ENCODE measurements around the gene KLHDC4.
A peak's percentile ranks its signal among the peaks of the same experiment; 100 is the strongest.
"Not testable (repeated sequence)": the region's sequence is repeated elsewhere in the genome, so short reads cannot be mapped to it uniquely, and the experiment has no call there.

Gene KLHDC4

GRCh38 chr16:87729266-87729954, 36.4 kb downstream of the KLHDC4 start:
- DNase-seq (ENCODE audit: insufficient read length, low spot score) (no peak), FAIRE-seq (no peak)
- TF ChIP-seq, protein P1, sequence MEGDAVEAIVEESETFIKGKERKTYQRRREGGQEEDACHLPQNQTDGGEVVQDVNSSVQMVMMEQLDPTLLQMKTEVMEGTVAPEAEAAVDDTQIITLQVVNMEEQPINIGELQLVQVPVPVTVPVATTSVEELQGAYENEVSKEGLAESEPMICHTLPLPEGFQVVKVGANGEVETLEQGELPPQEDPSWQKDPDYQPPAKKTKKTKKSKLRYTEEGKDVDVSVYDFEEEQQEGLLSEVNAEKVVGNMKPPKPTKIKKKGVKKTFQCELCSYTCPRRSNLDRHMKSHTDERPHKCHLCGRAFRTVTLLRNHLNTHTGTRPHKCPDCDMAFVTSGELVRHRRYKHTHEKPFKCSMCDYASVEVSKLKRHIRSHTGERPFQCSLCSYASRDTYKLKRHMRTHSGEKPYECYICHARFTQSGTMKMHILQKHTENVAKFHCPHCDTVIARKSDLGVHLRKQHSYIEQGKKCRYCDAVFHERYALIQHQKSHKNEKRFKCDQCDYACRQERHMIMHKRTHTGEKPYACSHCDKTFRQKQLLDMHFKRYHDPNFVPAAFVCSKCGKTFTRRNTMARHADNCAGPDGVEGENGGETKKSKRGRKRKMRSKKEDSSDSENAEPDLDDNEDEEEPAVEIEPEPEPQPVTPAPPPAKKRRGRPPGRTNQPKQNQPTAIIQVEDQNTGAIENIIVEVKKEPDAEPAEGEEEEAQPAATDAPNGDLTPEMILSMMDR (IDR thresholded peaks at IDR 0.05; ENCODE audit: insufficient read depth, missing control alignments), result no peak

- DNase-seq (ENCODE audit: insufficient read length, low spot score) (no peak), FAIRE-seq (no peak)
- TF ChIP-seq, protein P1 (IDR thresholded peaks at IDR 0.05; ENCODE audit: insufficient read depth, missing control alignments), result no peak
Measured at GRCh38 chr16:87728026-87728425, 37.8 kb downstream of the KLHDC4 start.

DNA sequence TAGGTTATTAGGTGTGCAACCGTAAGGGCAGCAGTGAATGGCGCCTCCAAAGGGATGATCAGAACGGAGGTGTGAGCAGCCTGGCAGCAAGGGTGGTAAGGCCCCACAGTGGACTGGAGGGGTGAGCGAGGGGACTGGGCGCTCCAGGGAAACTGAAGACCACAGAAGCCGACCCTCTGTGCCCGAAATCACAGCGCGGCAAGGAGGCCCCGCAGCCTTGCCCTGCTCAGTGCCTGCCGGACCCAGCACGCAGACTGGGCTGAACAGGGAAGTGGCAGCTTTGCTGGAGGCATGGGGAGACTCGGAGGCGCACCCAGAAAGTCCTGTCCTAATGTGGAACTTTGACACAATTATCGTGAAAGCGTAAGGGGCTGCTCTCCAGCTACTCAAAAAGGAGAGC, 38.4 kb downstream of the KLHDC4 start:
- FAIRE-seq, result no peak
- DNase-seq (ENCODE audit: insufficient read length, low spot score), result no peak
- TF ChIP-seq, protein P1 (IDR thresholded peaks at IDR 0.05; ENCODE audit: insufficient read depth, missing control alignments), result no peak

- not testable (repeated sequence) for DNase-seq (ENCODE audit: insufficient read length, low spot score); FAIRE-seq
Measured at GRCh38 chr16:87726577-87726976, 39.2 kb downstream of the KLHDC4 start.

- no peak for FAIRE-seq
- DNase-seq (ENCODE audit: insufficient read length, low spot score), result no peak
- TF ChIP-seq, protein P1 (IDR thresholded peaks at IDR 0.05; ENCODE audit: insufficient read depth, missing control alignments), result no peak
Measured at GRCh38 chr16:87725596-87726235, 40.1 kb downstream of the KLHDC4 start.

- TF ChIP-seq, protein P1 (IDR thresholded peaks at IDR 0.05; ENCODE audit: insufficient read depth, missing control alignments), result no peak
- FAIRE-seq, result no peak
- no peak for DNase-seq (ENCODE audit: insufficient read length, low spot score)
Measured at GRCh38 chr16:87724490-87725291, 41.1 kb downstream of the KLHDC4 start.

DNA sequence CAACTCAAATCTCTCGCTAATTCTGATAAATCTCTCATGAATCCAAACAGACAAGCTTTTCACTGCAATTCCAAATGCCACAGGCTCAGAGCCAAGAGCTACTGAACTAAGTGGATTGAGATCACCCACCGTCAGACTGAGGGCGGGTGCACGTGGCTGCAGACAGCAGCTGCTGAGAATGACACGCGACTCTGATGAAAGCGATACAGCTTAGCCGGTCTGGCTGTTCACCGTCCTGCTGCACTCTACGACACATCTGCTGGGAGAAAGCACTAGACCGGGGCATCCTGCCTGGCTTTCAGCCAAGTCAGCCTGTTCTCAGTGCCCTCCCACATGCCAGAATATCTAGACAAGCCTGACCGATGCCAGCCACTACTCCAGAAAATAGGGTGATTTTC, 42.6 kb downstream of the KLHDC4 start:
- DNase-seq (ENCODE audit: insufficient read length, low spot score) (peak; percentile 56), FAIRE-seq (no peak)
- TF ChIP-seq, protein P1 (IDR thresholded peaks at IDR 0.05; ENCODE audit: insufficient read depth, missing control alignments), result no peak

All from D721Med (cell line).